GM23338 (cell line): ENCODE data around the gene TGIF2. TPM values are rescaled to one million over a fixed set of nuclear protein-coding genes. Genes with fewer than 3 reads are reported as not detected.

ENCODE experiments used
- ATAC-seq: fragments of 200-7000 bp; cut with Tn5 transposase; 3 replicates; pipeline ENCODE4 v1.9.1; 2020
- DNase-seq: peaks from one replicate; pipeline ENCODE4 v3.0.0-alpha.2; 2015; ENCODE audit warnings: low spot score
- H2AFZ ChIP-seq: fragments of 200-600 bp; sonication (generic); 2 replicates; pipeline ENCODE4 v1.8.0; 2016; ENCODE audit warnings: antibody characterized with exemption, mild to moderate bottlenecking, moderate library complexity
- H3F3A ChIP-seq: fragments of 200-600 bp; sonication (generic); replicated peaks from 2 replicates; pipeline ENCODE4 v1.8.0; 2017; ENCODE audit warnings: antibody characterized with exemption, mixed run types, low read depth
- H3K27ac ChIP-seq: fragments of 200-600 bp; sonication (generic); 2 replicates; pipeline ENCODE4 v1.6.1; 2016; ENCODE audit warnings: low read depth
- H3K27me3 ChIP-seq: fragments of 200-600 bp; sonication (generic); 2 replicates; pipeline ENCODE4 v1.8.0; 2016; ENCODE audit warnings: mild to moderate bottlenecking, mixed run types, moderate library complexity; ENCODE audit not compliant: insufficient read depth
- H3K36me3 ChIP-seq: fragments of 200-600 bp; sonication (generic); 2 replicates; pipeline ENCODE4 v1.8.0; 2016; ENCODE audit warnings: mild to moderate bottlenecking; ENCODE audit not compliant: insufficient read depth
- H3K4me1 ChIP-seq: fragments of 200-600 bp; sonication (generic); 2 replicates; pipeline ENCODE4 v1.8.0; 2016; ENCODE audit warnings: mild to moderate bottlenecking, moderate library complexity; ENCODE audit not compliant: insufficient read depth
- H3K4me2 ChIP-seq: fragments of 200-600 bp; sonication (generic); 2 replicates; pipeline ENCODE4 v1.7.1; 2017; ENCODE audit warnings: mixed run types
- H3K4me3 ChIP-seq: fragments of 200-600 bp; sonication (generic); 2 replicates; pipeline ENCODE4 v1.6.1; 2016; ENCODE audit warnings: mixed run types
- H3K79me2 ChIP-seq: fragments of 200-600 bp; sonication (generic); replicated peaks from 2 replicates; pipeline ENCODE4 v1.8.0; 2017; ENCODE audit warnings: mild to moderate bottlenecking; ENCODE audit not compliant: insufficient read depth
- H3K9me2 ChIP-seq: fragments of 200-600 bp; sonication (generic); 2 replicates; pipeline ENCODE4 v1.8.0; 2017; ENCODE audit not compliant: insufficient read depth
- H4K20me1 ChIP-seq: fragments of 200-600 bp; sonication (generic); replicated peaks from 2 replicates; pipeline ENCODE4 v1.8.0; 2017; ENCODE audit warnings: mild to moderate bottlenecking; ENCODE audit not compliant: insufficient read depth
- H3K27ac Mint-ChIP-seq: 2 replicates; pipeline ENCODE4 v1.8.0; 2020; ENCODE audit warnings: inconsistent platforms, mild to moderate bottlenecking, moderate library complexity, mixed read lengths
- H3K27me3 Mint-ChIP-seq: 3 replicates; pipeline ENCODE4 v1.8.0; 2022; ENCODE audit warnings: low read depth, mild to moderate bottlenecking, moderate library complexity, mixed read lengths, inconsistent platforms; ENCODE audit not compliant: insufficient read depth, poor library complexity
- H3K36me3 Mint-ChIP-seq: 3 replicates; pipeline ENCODE4 v1.8.0; 2021; ENCODE audit warnings: low read depth, mild to moderate bottlenecking, inconsistent platforms, moderate library complexity, mixed read lengths
- H3K4me1 Mint-ChIP-seq: 3 replicates; pipeline ENCODE4 v1.8.0; 2020; ENCODE audit warnings: mild to moderate bottlenecking, inconsistent platforms, mixed read lengths
- H3K4me3 Mint-ChIP-seq: 3 replicates; pipeline ENCODE4 v1.8.0; 2021; ENCODE audit warnings: moderate library complexity, mild to moderate bottlenecking, inconsistent platforms, mixed read lengths
- H3K9me3 Mint-ChIP-seq: 3 replicates; pipeline ENCODE4 v1.8.0; 2020; ENCODE audit warnings: moderate library complexity, mild to moderate bottlenecking, inconsistent platforms, mixed read lengths
- EZH2phosphoT487 ChIP-seq: fragments of 200-600 bp; sonication (generic); IDR thresholded peaks from one replicate; pipeline ENCODE4 v1.8.1; 2018; ENCODE audit warnings: antibody characterized with exemption; ENCODE audit not compliant: unreplicated experiment
- NANOG ChIP-seq: IDR thresholded peaks from 2 replicates; pipeline ENCODE4 v1.6.1; 2016; ENCODE audit warnings: antibody characterized with exemption, borderline replicate concordance
- POLR2AphosphoS5 ChIP-seq: IDR thresholded peaks from 2 replicates; pipeline ENCODE4 v1.6.1; 2016; ENCODE audit warnings: antibody characterized with exemption, low read depth
- ZNF331 ChIP-seq: fragments of 250-450 bp; sonication (Bioruptor Pico); IDR thresholded peaks from 2 replicates; pipeline ENCODE4 v1.5.0; 2020; ENCODE audit warnings: low read depth, mild to moderate bottlenecking, moderate library complexity
- polyA plus RNA-seq: library from polyadenylated mRNA; unstranded; fragments of >200 nt; fragmentation: Nextera tagmentation; extraction: Ambion mirVana; gene quantifications from 2 replicates; pipeline ENCODE4 v1.2.1, GENCODE V29; 2016
- total RNA-seq: library from RNA; depleted of rRNA; stranded (reverse); fragments of >200 nt; shearing (Covaris generic); gene quantifications from 2 replicates; pipeline ENCODE4 v1.2.3, GENCODE V29; 2014
- TF ChIP-seq, protein P1 (sequence below), 2 experiments: fragments of 200-600 bp in 1 of 2; sonication (generic) in 1 of 2; conservative IDR thresholded peaks; 2 replicates each; pipeline versions ENCODE4 v1.5.1 to v1.6.1; 2016 to 2017; ENCODE audit warnings: antibody characterized with exemption in 2 of 2, low read depth in 2 of 2, mild to moderate bottlenecking in 2 of 2, moderate library complexity in 1 of 2
- TF ChIP-seq, protein P2 (sequence below): fragments of 250-450 bp; sonication (Bioruptor Pico); IDR thresholded peaks from 2 replicates; pipeline ENCODE4 v1.5.0; 2020; ENCODE audit warnings: mild to moderate bottlenecking, moderate library complexity

The TGIF2 gene
- total and polyA plus RNA-seq, 2 experiments from 2014 or later: 47.6 to 63.2 TPM

DNA sequence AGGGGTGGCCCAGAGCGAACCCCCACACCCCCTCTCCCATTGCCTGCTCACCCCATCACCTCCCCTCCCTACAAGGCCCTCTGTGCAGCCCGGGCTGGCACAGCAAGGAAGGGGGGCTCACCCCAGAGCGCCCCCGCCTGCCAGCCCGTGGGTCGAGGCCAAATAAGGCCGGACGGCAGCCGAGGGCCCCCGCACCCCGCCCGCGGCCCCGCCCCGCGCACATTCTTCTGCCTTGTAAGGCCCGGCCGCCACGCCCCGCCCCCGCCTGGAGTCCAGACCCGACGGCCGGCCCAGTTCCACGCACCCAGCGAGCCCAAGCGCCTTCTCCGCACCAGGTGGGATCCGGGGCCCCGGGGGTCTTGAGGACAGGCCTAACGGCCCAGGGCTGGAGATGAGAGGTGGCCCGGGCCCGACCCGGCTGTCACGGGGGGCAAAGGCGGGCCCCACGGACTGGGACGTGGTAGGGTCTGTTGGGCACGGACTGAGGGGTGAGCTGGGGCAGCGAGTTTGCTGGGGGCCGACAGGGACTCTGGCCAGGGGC is 32.1 kb upstream of the TGIF2 start, which contains the start of gene MYL9:
TSS of gene MYL9 (plus strand) at position 293 of the 541 bp plus-strand sequence. CDS start 3,366 bp downstream, outside the sequence.
- H3K27me3 Mint-ChIP-seq: peaks cover 11% of the 10 kb centered on the region
- peak within 1 kb of the TSS; percentile 39; the same call in 1 of the 2 replicates for H3K27ac ChIP-seq
- H3K4me1 Mint-ChIP-seq: peaks cover 34% of the 10 kb centered on the region
- peaks cover 4% of the 10 kb centered on the region; the same call in 1 of the 2 replicates for H4K20me1 ChIP-seq
- ATAC-seq (peak; percentile 65), DNase-seq (peak; percentile 75)
- no peaks in the 10 kb centered on the region for H3K9me3 Mint-ChIP-seq
- peaks cover 16% of the 10 kb centered on the region for H3K4me1 ChIP-seq
- peaks cover 18% of the 10 kb centered on the region; the same call in 1 of the 2 replicates for H3K79me2 ChIP-seq
- H3K9me2 ChIP-seq: no peaks in the 10 kb centered on the region
- H3K27me3 ChIP-seq: no peaks in the 10 kb centered on the region
- peaks cover 21% of the 10 kb centered on the region for H3K36me3 Mint-ChIP-seq
- H3K4me3 ChIP-seq: peak within 1 kb of the TSS; percentile 82
- peak within 1 kb of the TSS; percentile 72 for H3K4me3 Mint-ChIP-seq
- H2AFZ ChIP-seq: peak within 1 kb of the TSS; percentile 1
- peak within 1 kb of the TSS; percentile 95 for H3K4me2 ChIP-seq
- H3K27ac Mint-ChIP-seq: no peak within 1 kb of the TSS
- TF ChIP-seq, protein P1, sequence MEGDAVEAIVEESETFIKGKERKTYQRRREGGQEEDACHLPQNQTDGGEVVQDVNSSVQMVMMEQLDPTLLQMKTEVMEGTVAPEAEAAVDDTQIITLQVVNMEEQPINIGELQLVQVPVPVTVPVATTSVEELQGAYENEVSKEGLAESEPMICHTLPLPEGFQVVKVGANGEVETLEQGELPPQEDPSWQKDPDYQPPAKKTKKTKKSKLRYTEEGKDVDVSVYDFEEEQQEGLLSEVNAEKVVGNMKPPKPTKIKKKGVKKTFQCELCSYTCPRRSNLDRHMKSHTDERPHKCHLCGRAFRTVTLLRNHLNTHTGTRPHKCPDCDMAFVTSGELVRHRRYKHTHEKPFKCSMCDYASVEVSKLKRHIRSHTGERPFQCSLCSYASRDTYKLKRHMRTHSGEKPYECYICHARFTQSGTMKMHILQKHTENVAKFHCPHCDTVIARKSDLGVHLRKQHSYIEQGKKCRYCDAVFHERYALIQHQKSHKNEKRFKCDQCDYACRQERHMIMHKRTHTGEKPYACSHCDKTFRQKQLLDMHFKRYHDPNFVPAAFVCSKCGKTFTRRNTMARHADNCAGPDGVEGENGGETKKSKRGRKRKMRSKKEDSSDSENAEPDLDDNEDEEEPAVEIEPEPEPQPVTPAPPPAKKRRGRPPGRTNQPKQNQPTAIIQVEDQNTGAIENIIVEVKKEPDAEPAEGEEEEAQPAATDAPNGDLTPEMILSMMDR (conservative IDR thresholded peaks at IDR 0.05; ENCODE audit: low read depth in 2 of 2): peak in 1 of 2 experiments; percentile 35; a peak in 2 of 4 replicates
- TF ChIP-seq EZH2phosphoT487 (no peak), NANOG (no peak), POLR2AphosphoS5 (peak; percentile 50), ZNF331 (CRISPR knock-in tag) (no peak)
- TF ChIP-seq, protein P2, sequence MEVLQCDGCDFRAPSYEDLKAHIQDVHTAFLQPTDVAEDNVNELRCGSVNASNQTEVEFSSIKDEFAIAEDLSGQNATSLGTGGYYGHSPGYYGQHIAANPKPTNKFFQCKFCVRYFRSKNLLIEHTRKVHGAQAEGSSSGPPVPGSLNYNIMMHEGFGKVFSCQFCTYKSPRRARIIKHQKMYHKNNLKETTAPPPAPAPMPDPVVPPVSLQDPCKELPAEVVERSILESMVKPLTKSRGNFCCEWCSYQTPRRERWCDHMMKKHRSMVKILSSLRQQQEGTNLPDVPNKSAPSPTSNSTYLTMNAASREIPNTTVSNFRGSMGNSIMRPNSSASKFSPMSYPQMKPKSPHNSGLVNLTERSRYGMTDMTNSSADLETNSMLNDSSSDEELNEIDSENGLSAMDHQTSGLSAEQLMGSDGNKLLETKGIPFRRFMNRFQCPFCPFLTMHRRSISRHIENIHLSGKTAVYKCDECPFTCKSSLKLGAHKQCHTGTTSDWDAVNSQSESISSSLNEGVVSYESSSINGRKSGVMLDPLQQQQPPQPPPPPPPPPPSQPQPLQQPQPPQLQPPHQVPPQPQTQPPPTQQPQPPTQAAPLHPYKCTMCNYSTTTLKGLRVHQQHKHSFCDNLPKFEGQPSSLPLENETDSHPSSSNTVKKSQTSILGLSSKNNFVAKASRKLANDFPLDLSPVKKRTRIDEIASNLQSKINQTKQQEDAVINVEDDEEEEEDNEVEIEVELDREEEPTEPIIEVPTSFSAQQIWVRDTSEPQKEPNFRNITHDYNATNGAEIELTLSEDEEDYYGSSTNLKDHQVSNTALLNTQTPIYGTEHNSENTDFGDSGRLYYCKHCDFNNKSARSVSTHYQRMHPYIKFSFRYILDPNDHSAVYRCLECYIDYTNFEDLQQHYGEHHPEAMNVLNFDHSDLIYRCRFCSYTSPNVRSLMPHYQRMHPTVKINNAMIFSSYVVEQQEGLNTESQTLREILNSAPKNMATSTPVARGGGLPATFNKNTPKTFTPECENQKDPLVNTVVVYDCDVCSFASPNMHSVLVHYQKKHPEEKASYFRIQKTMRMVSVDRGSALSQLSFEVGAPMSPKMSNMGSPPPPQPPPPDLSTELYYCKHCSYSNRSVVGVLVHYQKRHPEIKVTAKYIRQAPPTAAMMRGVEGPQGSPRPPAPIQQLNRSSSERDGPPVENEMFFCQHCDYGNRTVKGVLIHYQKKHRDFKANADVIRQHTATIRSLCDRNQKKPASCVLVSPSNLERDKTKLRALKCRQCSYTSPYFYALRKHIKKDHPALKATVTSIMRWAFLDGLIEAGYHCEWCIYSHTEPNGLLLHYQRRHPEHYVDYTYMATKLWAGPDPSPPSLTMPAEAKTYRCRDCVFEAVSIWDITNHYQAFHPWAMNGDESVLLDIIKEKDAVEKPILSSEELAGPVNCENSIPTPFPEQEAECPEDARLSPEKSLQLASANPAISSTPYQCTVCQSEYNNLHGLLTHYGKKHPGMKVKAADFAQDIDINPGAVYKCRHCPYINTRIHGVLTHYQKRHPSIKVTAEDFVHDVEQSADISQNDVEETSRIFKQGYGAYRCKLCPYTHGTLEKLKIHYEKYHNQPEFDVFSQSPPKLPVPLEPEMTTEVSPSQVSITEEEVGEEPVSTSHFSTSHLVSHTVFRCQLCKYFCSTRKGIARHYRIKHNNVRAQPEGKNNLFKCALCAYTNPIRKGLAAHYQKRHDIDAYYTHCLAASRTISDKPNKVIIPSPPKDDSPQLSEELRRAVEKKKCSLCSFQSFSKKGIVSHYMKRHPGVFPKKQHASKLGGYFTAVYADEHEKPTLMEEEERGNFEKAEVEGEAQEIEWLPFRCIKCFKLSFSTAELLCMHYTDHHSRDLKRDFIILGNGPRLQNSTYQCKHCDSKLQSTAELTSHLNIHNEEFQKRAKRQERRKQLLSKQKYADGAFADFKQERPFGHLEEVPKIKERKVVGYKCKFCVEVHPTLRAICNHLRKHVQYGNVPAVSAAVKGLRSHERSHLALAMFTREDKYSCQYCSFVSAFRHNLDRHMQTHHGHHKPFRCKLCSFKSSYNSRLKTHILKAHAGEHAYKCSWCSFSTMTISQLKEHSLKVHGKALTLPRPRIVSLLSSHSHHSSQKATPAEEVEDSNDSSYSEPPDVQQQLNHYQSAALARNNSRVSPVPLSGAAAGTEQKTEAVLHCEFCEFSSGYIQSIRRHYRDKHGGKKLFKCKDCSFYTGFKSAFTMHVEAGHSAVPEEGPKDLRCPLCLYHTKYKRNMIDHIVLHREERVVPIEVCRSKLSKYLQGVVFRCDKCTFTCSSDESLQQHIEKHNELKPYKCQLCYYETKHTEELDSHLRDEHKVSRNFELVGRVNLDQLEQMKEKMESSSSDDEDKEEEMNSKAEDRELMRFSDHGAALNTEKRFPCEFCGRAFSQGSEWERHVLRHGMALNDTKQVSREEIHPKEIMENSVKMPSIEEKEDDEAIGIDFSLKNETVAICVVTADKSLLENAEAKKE: no peak
- 0 out of 2 replicates have a peak, but pooled peaks cover 6% of the 10 kb centered on the region for H3F3A ChIP-seq
- no peaks in the 10 kb centered on the region for H3K36me3 ChIP-seq
